HFFc6 (cell line): ENCODE results near the gene DIRAS3. TPM values are rescaled to one million over a fixed set of nuclear protein-coding genes. Genes with fewer than 3 reads are reported as not detected.

Experiments used
- DNase-seq: peaks from one replicate; pipeline ENCODE4 v3.0.0-alpha.2; 2018
- H3K27ac Mint-ChIP-seq: 2 replicates; pipeline ENCODE4 v1.8.0; 2020; ENCODE audit warnings: mild to moderate bottlenecking, mixed read lengths
- H3K27me3 Mint-ChIP-seq: 2 replicates; pipeline ENCODE4 v1.8.0; 2021; ENCODE audit warnings: mild to moderate bottlenecking, moderate library complexity, mixed read lengths; ENCODE audit not compliant: insufficient read depth
- H3K36me3 Mint-ChIP-seq: 2 replicates; pipeline ENCODE4 v1.8.0; 2021; ENCODE audit warnings: low read depth, mixed read lengths
- H3K4me1 Mint-ChIP-seq: 2 replicates; pipeline ENCODE4 v1.8.0; 2020; ENCODE audit warnings: low read depth, mixed read lengths
- H3K4me3 Mint-ChIP-seq: 2 replicates; pipeline ENCODE4 v1.8.0; 2020; ENCODE audit warnings: mild to moderate bottlenecking, moderate library complexity, mixed read lengths
- H3K9me3 Mint-ChIP-seq: 2 replicates; pipeline ENCODE4 v1.8.0; 2020; ENCODE audit warnings: mild to moderate bottlenecking, mixed read lengths
- total RNA-seq, 6 experiments: library from RNA; stranded (reverse); fragmentation: NEBNext Ultra II Directional; extraction: Animal tissue kit (Norgen Biotek cat#: 25700); gene quantifications; 2 replicates in 1 of 6; 3 replicates in 5 of 6; pipeline ENCODE4 v1.2.3, GENCODE V29; 2021
- TF ChIP-seq, protein P1 (sequence below): fragments of 200-600 bp; sonication (generic); IDR thresholded peaks from 2 replicates; pipeline ENCODE4 v1.5.0; 2021; ENCODE audit warnings: antibody characterized with exemption, mild to moderate bottlenecking

DIRAS3 gene
- total RNA-seq, 6 experiments from 2014 or later = 0.81 to 2.7 (median 1.1) TPM

DNA sequence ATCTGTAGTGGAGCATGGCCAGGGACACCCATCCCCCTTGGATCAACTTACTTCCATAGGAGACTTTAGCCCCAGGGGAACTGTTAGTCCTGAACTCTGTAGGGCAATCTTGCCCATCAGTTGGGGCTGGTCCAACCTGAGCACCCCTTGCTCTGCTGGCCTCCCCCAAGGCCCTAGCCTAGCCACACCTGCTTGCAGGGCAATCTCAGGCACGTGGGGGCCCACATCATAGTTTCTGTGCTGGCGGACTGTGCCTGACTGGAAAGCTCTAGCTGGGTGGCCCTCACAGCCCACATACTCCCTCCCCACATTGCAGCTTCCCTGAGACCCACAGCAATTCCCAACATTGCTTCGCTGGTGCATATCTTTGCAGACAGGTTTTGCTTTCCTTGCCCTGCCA lies 6.6 kb upstream of the DIRAS3 start:
- no peak overlapping the region for H3K4me3 Mint-ChIP-seq
- no peaks in the 10 kb centered on the region for H3K9me3 Mint-ChIP-seq

GRCh38 chr1:68051475-68051874 lies 1.0 kb upstream of the DIRAS3 start:
- Mint-ChIP-seq H3K9me3 (no peaks in the 10 kb centered on the region), H3K27me3 (peaks cover 2% of the 10 kb centered on the region; the same call in 1 of the 2 replicates), H3K27ac (no peak overlapping the region), H3K4me1 (no peaks in the 10 kb centered on the region; the same call in 1 of the 2 replicates), H3K36me3 (no peaks in the 10 kb centered on the region; the same call in 1 of the 2 replicates), H3K4me3 (peak overlapping the region; percentile 86)
- peak; percentile 71 for DNase-seq
- TF ChIP-seq, protein P1, sequence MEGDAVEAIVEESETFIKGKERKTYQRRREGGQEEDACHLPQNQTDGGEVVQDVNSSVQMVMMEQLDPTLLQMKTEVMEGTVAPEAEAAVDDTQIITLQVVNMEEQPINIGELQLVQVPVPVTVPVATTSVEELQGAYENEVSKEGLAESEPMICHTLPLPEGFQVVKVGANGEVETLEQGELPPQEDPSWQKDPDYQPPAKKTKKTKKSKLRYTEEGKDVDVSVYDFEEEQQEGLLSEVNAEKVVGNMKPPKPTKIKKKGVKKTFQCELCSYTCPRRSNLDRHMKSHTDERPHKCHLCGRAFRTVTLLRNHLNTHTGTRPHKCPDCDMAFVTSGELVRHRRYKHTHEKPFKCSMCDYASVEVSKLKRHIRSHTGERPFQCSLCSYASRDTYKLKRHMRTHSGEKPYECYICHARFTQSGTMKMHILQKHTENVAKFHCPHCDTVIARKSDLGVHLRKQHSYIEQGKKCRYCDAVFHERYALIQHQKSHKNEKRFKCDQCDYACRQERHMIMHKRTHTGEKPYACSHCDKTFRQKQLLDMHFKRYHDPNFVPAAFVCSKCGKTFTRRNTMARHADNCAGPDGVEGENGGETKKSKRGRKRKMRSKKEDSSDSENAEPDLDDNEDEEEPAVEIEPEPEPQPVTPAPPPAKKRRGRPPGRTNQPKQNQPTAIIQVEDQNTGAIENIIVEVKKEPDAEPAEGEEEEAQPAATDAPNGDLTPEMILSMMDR = peak; percentile 60

More for the DNA sequence above, 6.6 kb upstream of the DIRAS3 start:
- no peaks in the 10 kb centered on the region for H3K36me3 Mint-ChIP-seq
- DNase-seq = no peak
- H3K27ac Mint-ChIP-seq = no peak overlapping the region
- H3K27me3 Mint-ChIP-seq = peaks cover 3% of the 10 kb centered on the region
- no peaks in the 10 kb centered on the region for H3K4me1 Mint-ChIP-seq
- TF ChIP-seq, protein P1 = no peak

GRCh38 chr1:68047659-68048026 lies 2.8 kb downstream of the DIRAS3 start:
- DNase-seq = no peak
- H3K9me3 Mint-ChIP-seq = no peaks in the 10 kb centered on the region
- TF ChIP-seq, protein P1 = no peak
- no peak overlapping the region for H3K4me3 Mint-ChIP-seq
- H3K4me1 Mint-ChIP-seq = no peaks in the 10 kb centered on the region; the same call in 1 of the 2 replicates
- peaks cover 2% of the 10 kb centered on the region; the same call in 1 of the 2 replicates for H3K27me3 Mint-ChIP-seq
- no peaks in the 10 kb centered on the region; the same call in 1 of the 2 replicates for H3K36me3 Mint-ChIP-seq
- no peak overlapping the region for H3K27ac Mint-ChIP-seq

- Mint-ChIP-seq H3K27me3 (peaks cover 2% of the 10 kb centered on the region; the same call in 1 of the 2 replicates), H3K27ac (no peak overlapping the region), H3K36me3 (no peaks in the 10 kb centered on the region; the same call in 1 of the 2 replicates), H3K4me3 (no peak overlapping the region), H3K4me1 (no peaks in the 10 kb centered on the region; the same call in 1 of the 2 replicates), H3K9me3 (no peaks in the 10 kb centered on the region)
- TF ChIP-seq, protein P1 = no peak
- no peak for DNase-seq
Measured at GRCh38 chr1:68046885-68047658, 3.4 kb downstream of the DIRAS3 start.

GRCh38 chr1:68046423-68046822 lies 4.0 kb downstream of the DIRAS3 start:
- H3K27me3 Mint-ChIP-seq = peaks cover 1% of the 10 kb centered on the region; the same call in 1 of the 2 replicates
- H3K9me3 Mint-ChIP-seq = no peaks in the 10 kb centered on the region
- no peak overlapping the region for H3K4me3 Mint-ChIP-seq
- no peak overlapping the region for H3K27ac Mint-ChIP-seq
- no peak for DNase-seq
- H3K4me1 Mint-ChIP-seq = no peaks in the 10 kb centered on the region; the same call in 1 of the 2 replicates
- no peaks in the 10 kb centered on the region; the same call in 1 of the 2 replicates for H3K36me3 Mint-ChIP-seq
- TF ChIP-seq, protein P1 = no peak
